HCT116 (cell line): ENCODE measurements around the gene C2CD3. TPM values are rescaled to one million over a fixed set of nuclear protein-coding genes. Genes with fewer than 3 reads are reported as not detected.

Source experiments
- ATAC-seq: fragments of 200-7000 bp; cut with Tn5 transposase; 2 replicates; pipeline ENCODE4 v1.9.1; 2020; ENCODE audit warnings: mild to moderate bottlenecking, moderate library complexity
- BruUV-seq: library from RNA; stranded (reverse); fragments of 400-500 nt; replicated peaks from 2 replicates; lab custom pipeline; 2021; lab: Mats Ljungman, UMichigan
- CTCF ChIA-PET: fragments of 300-600 bp; sonication (Branson Sonifier 250); formaldehyde crosslinking; loops from one replicate; lab custom pipeline; 2021; ENCODE audit warnings: antibody characterized with exemption; lab: Charles Lee
- POLR2A ChIA-PET: fragments of 300-600, 350-600 bp; sonication (Branson Sonifier 250); formaldehyde crosslinking; loops from one replicate; lab custom pipeline; 2021; ENCODE audit warnings: antibody characterized with exemption; lab: Charles Lee
- RAD21 ChIA-PET, 2 experiments: fragments of 300-600 bp; sonication (Branson Sonifier 250); formaldehyde crosslinking; loops; one replicate each; lab custom pipeline; 2023; ENCODE audit warnings: low total read pairs in 2 of 2; ENCODE audit not compliant: uncharacterized antibody in 2 of 2, unreplicated experiment in 2 of 2, low non-redundant PET in 1 of 2; lab: Charles Lee
- DNase-seq: peaks from one replicate; pipeline ENCODE4 v3.0.0-alpha.2; 2010; ENCODE audit warnings: low read depth, low spot score
- H2AFZ ChIP-seq: fragments of 200-600 bp; shearing (Covaris generic), sonication (generic); 2 replicates; pipeline ENCODE4 v1.6.1; 2017; ENCODE audit warnings: low read depth, mixed run types, mixed read lengths, antibody characterized with exemption, low read length; ENCODE audit not compliant: poor library complexity, severe bottlenecking
- H3K27ac ChIP-seq: 2 replicates; pipeline ENCODE4 v1.5.1; 2012; ENCODE audit warnings: low read depth, low read length
- H3K27me3 ChIP-seq: fragments of 200-600 bp; sonication (generic); 2 replicates; pipeline ENCODE4 v1.6.1; 2016; ENCODE audit warnings: mixed run types, low read length, mixed read lengths; ENCODE audit not compliant: insufficient read depth
- H3K36me3 ChIP-seq, 2 experiments: fragments of 200-500 bp in 1 of 2; fragments of 200-600 bp in 1 of 2; sonication (Bioruptor generic) in 1 of 2; sonication (generic) in 1 of 2; 2 replicates each; pipeline versions ENCODE4 v1.5.1 to v1.6.1; 2014 to 2016; ENCODE audit warnings: low read length in 2 of 2, inconsistent platforms in 1 of 2, mixed read lengths in 1 of 2, mixed run types in 1 of 2; ENCODE audit not compliant: insufficient read depth in 2 of 2, control insufficient read depth in 1 of 2
- H3K4me1 ChIP-seq, 2 experiments: fragments of 200-600 bp in 1 of 2; sonication (generic) in 1 of 2; 2 replicates each; pipeline versions ENCODE4 v1.5.1 to v1.6.1; 2012 to 2017; ENCODE audit warnings: low read length in 2 of 2, inconsistent platforms in 1 of 2, mild to moderate bottlenecking in 1 of 2, mixed read lengths in 1 of 2, mixed run types in 1 of 2, moderate library complexity in 1 of 2; ENCODE audit not compliant: insufficient read depth in 2 of 2, control insufficient read depth in 1 of 2
- H3K4me2 ChIP-seq: fragments of 200-600 bp; sonication (generic); 2 replicates; pipeline ENCODE4 v1.6.1; 2017; ENCODE audit warnings: mixed run types, low read length, mixed read lengths
- H3K4me3 ChIP-seq, 2 experiments: fragments of 200-600 bp in 1 of 2; sonication (generic) in 1 of 2; replicated peaks in 1 of 2; 2 replicates each; pipeline ENCODE4 v1.5.1; 2011 to 2016; ENCODE audit warnings: low read length in 2 of 2, control low read depth in 1 of 2, low read depth in 1 of 2, mild to moderate bottlenecking in 1 of 2, mixed read lengths in 1 of 2, mixed run types in 1 of 2
- H3K79me2 ChIP-seq: fragments of 200-600 bp; sonication (generic); 2 replicates; pipeline ENCODE4 v1.6.1; 2017; ENCODE audit warnings: mild to moderate bottlenecking, mixed run types, low read length, moderate library complexity, mixed read lengths; ENCODE audit not compliant: insufficient read depth
- H3K9ac ChIP-seq: fragments of 200-600 bp; sonication (generic); 2 replicates; pipeline ENCODE4 v1.6.1; 2016; ENCODE audit warnings: low read length, mixed read lengths
- H3K9me2 ChIP-seq: fragments of 200-600 bp; sonication (generic), shearing (Covaris generic); 2 replicates; pipeline ENCODE4 v1.6.1; 2017; ENCODE audit warnings: mixed run types, mild to moderate bottlenecking, moderate library complexity; ENCODE audit not compliant: insufficient read depth
- H3K9me3 ChIP-seq, 2 experiments: fragments of 200-500 bp in 1 of 2; fragments of 200-600 bp in 1 of 2; sonication (Bioruptor generic) in 1 of 2; sonication (generic) in 1 of 2; 2 replicates each; pipeline ENCODE4 v1.6.1; 2014 to 2017; ENCODE audit warnings: low read length in 2 of 2, mixed read lengths in 2 of 2, inconsistent platforms in 1 of 2, low read depth in 1 of 2, mild to moderate bottlenecking in 1 of 2, mixed run types in 1 of 2, moderate library complexity in 1 of 2; ENCODE audit not compliant: control insufficient read depth in 1 of 2, insufficient read depth in 1 of 2
- H4K20me1 ChIP-seq: fragments of 200-600 bp; sonication (generic), shearing (Covaris generic); 2 replicates; pipeline ENCODE4 v1.6.1; 2017; ENCODE audit warnings: mixed run types, mild to moderate bottlenecking, moderate library complexity; ENCODE audit not compliant: insufficient read depth
- CEBPB ChIP-seq: IDR thresholded peaks from 2 replicates; pipeline ENCODE4 v1.6.1; 2012; ENCODE audit warnings: low read depth
- RAD21 ChIP-seq: IDR thresholded peaks from 2 replicates; pipeline ENCODE4 v1.6.1; 2012; ENCODE audit warnings: low read depth, mild to moderate bottlenecking
- ZFX ChIP-seq: fragments of 450-650 bp; IDR thresholded peaks from 2 replicates; pipeline ENCODE4 v1.6.1; 2017
- intact Hi-C: fragments of 100-400 bp; cut with micrococcal nuclease; formaldehyde crosslinking; loops from 2 replicates; pipeline ENCODE4 v1.10.0; 2022
- total RNA-seq: library from RNA; stranded (reverse); gene quantifications from one replicate; pipeline ENCODE4 v1.2.1, GENCODE V29; 2021; ENCODE audit not compliant: unreplicated experiment
- TF ChIP-seq, protein P1 (sequence below), 3 experiments: fragments of 200-600 bp in 1 of 3; sonication (generic) in 1 of 3; IDR thresholded peaks in 2 of 3; conservative IDR thresholded peaks in 1 of 3; 2 replicates each; pipeline ENCODE4 v1.5.1; 2012 to 2017; ENCODE audit warnings: low read depth in 2 of 3, low read length in 2 of 3, antibody characterized with exemption in 1 of 3, borderline replicate concordance in 1 of 3, control low read depth in 1 of 3, mild to moderate bottlenecking in 1 of 3, mixed read lengths in 1 of 3, mixed run types in 1 of 3, moderate library complexity in 1 of 3; ENCODE audit not compliant: insufficient read depth in 1 of 3
- TF ChIP-seq, protein P2 (sequence below): IDR thresholded peaks from 2 replicates; pipeline ENCODE4 v1.6.1; 2012; ENCODE audit warnings: low read depth
- TF ChIP-seq, protein P3 (sequence below): IDR thresholded peaks from 2 replicates; pipeline ENCODE4 v1.6.1; 2011; ENCODE audit warnings: mild to moderate bottlenecking, low read length, moderate library complexity; ENCODE audit not compliant: insufficient replicate concordance; ENCODE audit errors: extremely low read depth

The C2CD3 gene
- total RNA-seq, 1 experiment from 2014 or later = 30.6 TPM

GRCh38 chr11:74220376-74220775, 49.6 kb upstream of the C2CD3 start (continued):
- TF ChIP-seq, protein P1, sequence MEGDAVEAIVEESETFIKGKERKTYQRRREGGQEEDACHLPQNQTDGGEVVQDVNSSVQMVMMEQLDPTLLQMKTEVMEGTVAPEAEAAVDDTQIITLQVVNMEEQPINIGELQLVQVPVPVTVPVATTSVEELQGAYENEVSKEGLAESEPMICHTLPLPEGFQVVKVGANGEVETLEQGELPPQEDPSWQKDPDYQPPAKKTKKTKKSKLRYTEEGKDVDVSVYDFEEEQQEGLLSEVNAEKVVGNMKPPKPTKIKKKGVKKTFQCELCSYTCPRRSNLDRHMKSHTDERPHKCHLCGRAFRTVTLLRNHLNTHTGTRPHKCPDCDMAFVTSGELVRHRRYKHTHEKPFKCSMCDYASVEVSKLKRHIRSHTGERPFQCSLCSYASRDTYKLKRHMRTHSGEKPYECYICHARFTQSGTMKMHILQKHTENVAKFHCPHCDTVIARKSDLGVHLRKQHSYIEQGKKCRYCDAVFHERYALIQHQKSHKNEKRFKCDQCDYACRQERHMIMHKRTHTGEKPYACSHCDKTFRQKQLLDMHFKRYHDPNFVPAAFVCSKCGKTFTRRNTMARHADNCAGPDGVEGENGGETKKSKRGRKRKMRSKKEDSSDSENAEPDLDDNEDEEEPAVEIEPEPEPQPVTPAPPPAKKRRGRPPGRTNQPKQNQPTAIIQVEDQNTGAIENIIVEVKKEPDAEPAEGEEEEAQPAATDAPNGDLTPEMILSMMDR (IDR thresholded peaks at IDR 0.05 in 2 of 3, conservative IDR thresholded peaks at IDR 0.05 in 1 of 3; ENCODE audit: borderline replicate concordance in 1 of 3, insufficient read depth in 1 of 3, low read depth in 2 of 3, low read length in 2 of 3) = no peak
- TF ChIP-seq, protein P2, sequence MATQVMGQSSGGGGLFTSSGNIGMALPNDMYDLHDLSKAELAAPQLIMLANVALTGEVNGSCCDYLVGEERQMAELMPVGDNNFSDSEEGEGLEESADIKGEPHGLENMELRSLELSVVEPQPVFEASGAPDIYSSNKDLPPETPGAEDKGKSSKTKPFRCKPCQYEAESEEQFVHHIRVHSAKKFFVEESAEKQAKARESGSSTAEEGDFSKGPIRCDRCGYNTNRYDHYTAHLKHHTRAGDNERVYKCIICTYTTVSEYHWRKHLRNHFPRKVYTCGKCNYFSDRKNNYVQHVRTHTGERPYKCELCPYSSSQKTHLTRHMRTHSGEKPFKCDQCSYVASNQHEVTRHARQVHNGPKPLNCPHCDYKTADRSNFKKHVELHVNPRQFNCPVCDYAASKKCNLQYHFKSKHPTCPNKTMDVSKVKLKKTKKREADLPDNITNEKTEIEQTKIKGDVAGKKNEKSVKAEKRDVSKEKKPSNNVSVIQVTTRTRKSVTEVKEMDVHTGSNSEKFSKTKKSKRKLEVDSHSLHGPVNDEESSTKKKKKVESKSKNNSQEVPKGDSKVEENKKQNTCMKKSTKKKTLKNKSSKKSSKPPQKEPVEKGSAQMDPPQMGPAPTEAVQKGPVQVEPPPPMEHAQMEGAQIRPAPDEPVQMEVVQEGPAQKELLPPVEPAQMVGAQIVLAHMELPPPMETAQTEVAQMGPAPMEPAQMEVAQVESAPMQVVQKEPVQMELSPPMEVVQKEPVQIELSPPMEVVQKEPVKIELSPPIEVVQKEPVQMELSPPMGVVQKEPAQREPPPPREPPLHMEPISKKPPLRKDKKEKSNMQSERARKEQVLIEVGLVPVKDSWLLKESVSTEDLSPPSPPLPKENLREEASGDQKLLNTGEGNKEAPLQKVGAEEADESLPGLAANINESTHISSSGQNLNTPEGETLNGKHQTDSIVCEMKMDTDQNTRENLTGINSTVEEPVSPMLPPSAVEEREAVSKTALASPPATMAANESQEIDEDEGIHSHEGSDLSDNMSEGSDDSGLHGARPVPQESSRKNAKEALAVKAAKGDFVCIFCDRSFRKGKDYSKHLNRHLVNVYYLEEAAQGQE = no peak
- no peak for TF ChIP-seq RAD21
- no peak for TF ChIP-seq CEBPB

- CTCF ChIA-PET = no interaction called here
- TF ChIP-seq, protein P3, sequence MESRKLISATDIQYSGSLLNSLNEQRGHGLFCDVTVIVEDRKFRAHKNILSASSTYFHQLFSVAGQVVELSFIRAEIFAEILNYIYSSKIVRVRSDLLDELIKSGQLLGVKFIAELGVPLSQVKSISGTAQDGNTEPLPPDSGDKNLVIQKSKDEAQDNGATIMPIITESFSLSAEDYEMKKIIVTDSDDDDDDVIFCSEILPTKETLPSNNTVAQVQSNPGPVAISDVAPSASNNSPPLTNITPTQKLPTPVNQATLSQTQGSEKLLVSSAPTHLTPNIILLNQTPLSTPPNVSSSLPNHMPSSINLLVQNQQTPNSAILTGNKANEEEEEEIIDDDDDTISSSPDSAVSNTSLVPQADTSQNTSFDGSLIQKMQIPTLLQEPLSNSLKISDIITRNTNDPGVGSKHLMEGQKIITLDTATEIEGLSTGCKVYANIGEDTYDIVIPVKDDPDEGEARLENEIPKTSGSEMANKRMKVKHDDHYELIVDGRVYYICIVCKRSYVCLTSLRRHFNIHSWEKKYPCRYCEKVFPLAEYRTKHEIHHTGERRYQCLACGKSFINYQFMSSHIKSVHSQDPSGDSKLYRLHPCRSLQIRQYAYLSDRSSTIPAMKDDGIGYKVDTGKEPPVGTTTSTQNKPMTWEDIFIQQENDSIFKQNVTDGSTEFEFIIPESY = no peak
- TF ChIP-seq ZFX = no peak
- TF ChIP-seq, all 23 proteins: peak for 0
- H3K79me2 ChIP-seq = no peaks in the 10 kb centered on the region
- no peak overlapping the region for H3K4me2 ChIP-seq
- no peak overlapping the region for H2AFZ ChIP-seq
- intact Hi-C loops = no loop called here
- DNase-seq = no peak
- H3K4me3 ChIP-seq = no peak overlapping the region
- H4K20me1 ChIP-seq = no peaks in the 10 kb centered on the region
- H3K9me3 ChIP-seq = no peaks in the 10 kb centered on the region
- H3K9me2 ChIP-seq = no peaks in the 10 kb centered on the region
- no peak overlapping the region for H3K9ac ChIP-seq
- no peak for ATAC-seq
- H3K36me3 ChIP-seq = peaks cover 2 to 9% of the 10 kb centered on the region in 2 experiments; a peak in 3 of 4 replicates
- no peaks in the 10 kb centered on the region for H3K27me3 ChIP-seq
- ChIA-PET POLR2A (no interaction called here), RAD21 (no interaction called here)
- H3K4me1 ChIP-seq = no peaks in the 10 kb centered on the region
- H3K27ac ChIP-seq = no peak overlapping the region
- no TSS peak for BruUV-seq
Measured at GRCh38 chr11:74212533-74212932, 41.7 kb upstream of the C2CD3 start.
